CD14-positive monocyte (primary cell): Measurements from ENCODE around the gene TMEM88. TPM values are rescaled to one million over a fixed set of nuclear protein-coding genes. Genes with fewer than 3 reads are reported as not detected.

Experiments
- DNase-seq, 3 donors: peaks; one replicate each; pipeline ENCODE4 v3.0.0-alpha.2; 2011 to 2022
- H2AFZ ChIP-seq: 2 replicates; pipeline ENCODE4 v1.6.0; 2012; ENCODE audit warnings: mild to moderate bottlenecking, low read depth, low read length, inconsistent platforms; ENCODE audit not compliant: insufficient read depth, poor library complexity, severe bottlenecking
- H3K27ac ChIP-seq, 2 donors: 1 replicate in 1 of 2; 2 replicates in 1 of 2; pipeline ENCODE4 v1.5.1; 2012 to 2013; ENCODE audit warnings: low read length in 2 of 2, control low read depth in 1 of 2, inconsistent platforms in 1 of 2, low read depth in 1 of 2, mild to moderate bottlenecking in 1 of 2
- H3K27me3 ChIP-seq, 2 donors: one replicate each; pipeline versions ENCODE4 v1.6.0 to v1.6.1; 2011 to 2013; ENCODE audit warnings: low read length in 2 of 2; ENCODE audit not compliant: control insufficient read depth in 2 of 2, insufficient read depth in 2 of 2
- H3K36me3 ChIP-seq, 2 donors: replicated peaks in 1 of 2; 1 replicate in 1 of 2; 2 replicates in 1 of 2; pipeline versions ENCODE4 v1.5.1 to v1.6.1; 2012 to 2013; ENCODE audit warnings: low read length in 2 of 2, control low read depth in 1 of 2, inconsistent platforms in 1 of 2, mild to moderate bottlenecking in 1 of 2; ENCODE audit not compliant: insufficient read depth in 2 of 2, control insufficient read depth in 1 of 2
- H3K4me1 ChIP-seq, 2 donors: 1 replicate in 1 of 2; 2 replicates in 1 of 2; pipeline versions ENCODE4 v1.5.1 to v1.6.1; 2012 to 2013; ENCODE audit warnings: low read length in 2 of 2, control low read depth in 1 of 2, inconsistent platforms in 1 of 2, mild to moderate bottlenecking in 1 of 2, moderate library complexity in 1 of 2; ENCODE audit not compliant: insufficient read depth in 2 of 2, control insufficient read depth in 1 of 2
- H3K4me2 ChIP-seq: replicated peaks from 2 replicates; pipeline ENCODE3; 2012; ENCODE audit warnings: low read length, moderate library complexity, mild to moderate bottlenecking; ENCODE audit not compliant: poor library complexity, severe bottlenecking; ENCODE audit errors: extremely low read depth
- H3K4me3 ChIP-seq, 3 experiments: fragments of 200-600 bp in 1 of 3; sonication (generic) in 1 of 3; replicated peaks in 1 of 3; 1 replicate in 2 of 3; 2 replicates in 1 of 3; pipeline ENCODE4 v1.5.1; 2011 to 2013; ENCODE audit warnings: low read length in 3 of 3, mild to moderate bottlenecking in 3 of 3, control low read depth in 2 of 3, low read depth in 2 of 3, inconsistent platforms in 1 of 3, moderate library complexity in 1 of 3
- H3K79me2 ChIP-seq: 2 replicates; pipeline ENCODE4 v1.6.0; 2012; ENCODE audit warnings: mild to moderate bottlenecking, control low read depth, inconsistent platforms, low read length, moderate library complexity; ENCODE audit not compliant: insufficient read depth
- H3K9ac ChIP-seq: 2 replicates; pipeline ENCODE4 v1.6.0; 2017; ENCODE audit warnings: low read length, mild to moderate bottlenecking; ENCODE audit not compliant: insufficient read depth, poor library complexity, severe bottlenecking
- H3K9me3 ChIP-seq, 2 donors: replicated peaks in 1 of 2; 1 replicate in 1 of 2; 2 replicates in 1 of 2; pipeline versions ENCODE4 v1.5.1 to v1.6.1; 2012 to 2013; ENCODE audit warnings: low read length in 2 of 2, control low read depth in 1 of 2; ENCODE audit not compliant: control insufficient read depth in 1 of 2, insufficient read depth in 1 of 2
- H4K20me1 ChIP-seq: 2 replicates; pipeline ENCODE4 v1.6.0; 2012; ENCODE audit warnings: mild to moderate bottlenecking, low read length, control low read depth, moderate library complexity; ENCODE audit not compliant: insufficient read depth
- H3K27ac Mint-ChIP-seq, 7 donors: one replicate each; pipeline ENCODE4 v1.8.0; 2020; ENCODE audit warnings: mild to moderate bottlenecking in 7 of 7, mixed read lengths in 7 of 7, moderate library complexity in 6 of 7, inconsistent platforms in 2 of 7
- H3K27me3 Mint-ChIP-seq, 3 donors: one replicate each; pipeline ENCODE4 v1.8.0; 2021 to 2022; ENCODE audit warnings: low read depth in 3 of 3, mild to moderate bottlenecking in 3 of 3, mixed read lengths in 3 of 3, moderate library complexity in 3 of 3, inconsistent platforms in 1 of 3
- H3K36me3 Mint-ChIP-seq, 2 donors: one replicate each; pipeline ENCODE4 v1.8.0; 2020; ENCODE audit warnings: mixed read lengths in 2 of 2, inconsistent platforms in 1 of 2, mild to moderate bottlenecking in 1 of 2
- H3K4me1 Mint-ChIP-seq: one replicate; pipeline ENCODE4 v1.8.0; 2020; ENCODE audit warnings: mild to moderate bottlenecking, mixed read lengths
- H3K4me3 Mint-ChIP-seq, 2 donors: one replicate each; pipeline ENCODE4 v1.8.0; 2020; ENCODE audit warnings: mild to moderate bottlenecking in 2 of 2, mixed read lengths in 2 of 2, moderate library complexity in 1 of 2
- H3K9me3 Mint-ChIP-seq, 7 donors: one replicate each; pipeline ENCODE4 v1.8.0; 2020 to 2022; ENCODE audit warnings: mixed read lengths in 7 of 7, mild to moderate bottlenecking in 6 of 7, moderate library complexity in 6 of 7, inconsistent platforms in 2 of 7
- CTCF ChIP-seq: fragments of 200-600 bp; IDR thresholded peaks from one replicate; pipeline ENCODE4 v1.8.0; 2022; ENCODE audit warnings: antibody characterized with exemption, mild to moderate bottlenecking
- WGBS: methylation state at CpG from one replicate; pipeline ENCODE4 v1.1.5; 2013; ENCODE audit warnings: missing lambda C conversion rate; ENCODE audit not compliant: insufficient coverage; 5-methylcytosine and 5-hydroxymethylcytosine counted together
- intact Hi-C, 2 donors: fragments of 100-400 bp; cut with micrococcal nuclease; formaldehyde crosslinking; loops; one replicate each; pipeline versions ENCODE4 v1.15.0 to v1.15.1; 2023
- polyA plus RNA-seq, 3 donors: library from polyadenylated mRNA; depleted of rRNA in 1 of 3; unstranded in 2 of 3; stranded (reverse) in 1 of 3; fragments of 300-500 nt in 2 of 3; fragments of >200 nt in 1 of 3; fragmentation: Illumina TruSeq in 2 of 3; gene quantifications; 1 replicate in 2 of 3; 2 replicates in 1 of 3; pipeline ENCODE4 v1.2.3, GENCODE V29; 2012 to 2021

The TMEM88 gene
- polyA plus RNA-seq, 3 donors: 10.2 TPM; not detected in 2

GRCh38 chr17:7816926-7817642 lies 37.8 kb upstream of the TMEM88 start:
- Histone ChIP-seq H3K4me1 (no peaks in the 10 kb centered on the region), H3K9me3 (no peaks in the 10 kb centered on the region), H3K4me2 (no peak overlapping the region), H3K9ac (no peak overlapping the region), H4K20me1 (no peaks in the 10 kb centered on the region), H3K4me3 (no peak overlapping the region), H3K27me3 (no peaks in the 10 kb centered on the region), H2AFZ (no peak overlapping the region), H3K79me2 (no peaks in the 10 kb centered on the region), H3K36me3 (no peaks in the 10 kb centered on the region), H3K27ac (no peak overlapping the region)
- no peaks in the 10 kb centered on the region for H3K36me3 Mint-ChIP-seq
- peak overlapping the region in 1 of 7 donors; percentile 57 for H3K27ac Mint-ChIP-seq
- intact Hi-C loops: no loop called here
- TF ChIP-seq CTCF: no peak
- H3K9me3 Mint-ChIP-seq: no peaks in the 10 kb centered on the region
- no peak overlapping the region for H3K4me3 Mint-ChIP-seq
- no peaks in the 10 kb centered on the region for H3K4me1 Mint-ChIP-seq
- WGBS: 92% methylated on average over 10 of the region's 10 CpGs
- DNase-seq: no peak
- H3K27me3 Mint-ChIP-seq: peaks cover 2 to 5% (median 3%) of the 10 kb centered on the region in 3 donors

- Histone ChIP-seq H3K4me2 (no peak overlapping the region), H3K36me3 (no peaks in the 10 kb centered on the region), H3K4me3 (no peak overlapping the region), H3K79me2 (no peaks in the 10 kb centered on the region), H3K27me3 (no peaks in the 10 kb centered on the region), H2AFZ (no peak overlapping the region), H3K9ac (no peak overlapping the region), H3K9me3 (no peaks in the 10 kb centered on the region), H3K4me1 (no peaks in the 10 kb centered on the region), H4K20me1 (no peaks in the 10 kb centered on the region), H3K27ac (no peak overlapping the region)
- Mint-ChIP-seq H3K27ac (no peak overlapping the region), H3K27me3 (peaks cover 2 to 5% (median 3%) of the 10 kb centered on the region in 3 donors), H3K9me3 (no peaks in the 10 kb centered on the region), H3K36me3 (no peaks in the 10 kb centered on the region), H3K4me3 (no peak overlapping the region), H3K4me1 (no peaks in the 10 kb centered on the region)
- intact Hi-C loops: no loop called here
- DNase-seq: no peak
- 92% methylated on average over 8 of the region's 9 CpGs for WGBS
- no peak for TF ChIP-seq CTCF
Observed at GRCh38 chr17:7817643-7817964, 37.3 kb upstream of the TMEM88 start.
